ENCODE measurements around the gene FEM1C.

Gene FEM1C, protein sequence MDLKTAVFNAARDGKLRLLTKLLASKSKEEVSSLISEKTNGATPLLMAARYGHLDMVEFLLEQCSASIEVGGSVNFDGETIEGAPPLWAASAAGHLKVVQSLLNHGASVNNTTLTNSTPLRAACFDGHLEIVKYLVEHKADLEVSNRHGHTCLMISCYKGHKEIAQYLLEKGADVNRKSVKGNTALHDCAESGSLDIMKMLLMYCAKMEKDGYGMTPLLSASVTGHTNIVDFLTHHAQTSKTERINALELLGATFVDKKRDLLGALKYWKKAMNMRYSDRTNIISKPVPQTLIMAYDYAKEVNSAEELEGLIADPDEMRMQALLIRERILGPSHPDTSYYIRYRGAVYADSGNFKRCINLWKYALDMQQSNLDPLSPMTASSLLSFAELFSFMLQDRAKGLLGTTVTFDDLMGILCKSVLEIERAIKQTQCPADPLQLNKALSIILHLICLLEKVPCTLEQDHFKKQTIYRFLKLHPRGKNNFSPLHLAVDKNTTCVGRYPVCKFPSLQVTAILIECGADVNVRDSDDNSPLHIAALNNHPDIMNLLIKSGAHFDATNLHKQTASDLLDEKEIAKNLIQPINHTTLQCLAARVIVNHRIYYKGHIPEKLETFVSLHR

DNA sequence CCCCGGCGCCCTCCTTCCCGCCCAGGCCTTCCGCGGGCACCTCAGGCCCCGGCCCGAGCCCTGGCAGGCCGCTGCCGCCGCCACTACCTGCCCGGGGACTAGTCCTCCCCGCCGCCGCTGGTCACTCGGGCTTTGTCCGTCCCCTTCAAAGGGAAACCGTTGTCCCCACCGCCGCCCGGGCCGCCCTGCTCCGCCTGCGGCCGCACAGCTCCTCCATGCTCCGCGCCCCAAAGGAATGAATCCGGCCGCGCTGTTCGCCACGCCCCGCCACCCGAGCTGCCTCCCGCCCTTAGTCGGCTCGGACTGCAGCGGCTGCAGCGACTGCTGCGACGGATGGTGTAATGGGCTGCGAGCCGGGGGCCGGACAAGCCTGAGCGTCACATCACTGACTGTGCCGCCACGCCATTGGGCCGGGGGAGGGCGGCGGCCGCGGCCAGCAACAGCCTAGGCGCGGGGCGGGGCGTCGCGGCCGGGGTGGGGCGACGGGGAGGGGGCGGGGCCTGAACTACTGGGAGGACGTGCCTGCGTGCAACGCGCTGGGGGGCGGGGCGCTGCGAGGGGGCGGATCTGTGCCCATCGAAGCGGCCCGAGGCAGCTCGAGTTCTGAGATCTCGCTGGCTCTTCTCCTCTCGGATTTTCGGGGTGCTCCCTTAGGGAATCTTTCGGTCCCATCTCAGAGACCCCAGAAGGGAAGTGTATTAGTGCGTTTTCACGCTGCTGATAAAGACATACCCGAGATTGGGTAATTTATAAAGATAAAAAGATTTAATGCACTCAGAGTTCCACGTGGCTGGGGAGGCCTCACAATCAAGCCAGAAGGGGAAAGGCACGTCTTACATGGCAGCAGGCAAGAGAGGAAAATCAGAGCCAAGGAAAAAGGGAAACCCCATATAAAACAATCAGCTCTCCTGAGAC lies at the start of gene FEM1C:
TSS of gene FEM1C (minus strand) at position 340 of the 915 bp plus-strand sequence. CDS start 1,282 bp downstream, outside the sequence.
- DNase-seq = peak; percentile 86 to 94 (median 92)

DNA sequence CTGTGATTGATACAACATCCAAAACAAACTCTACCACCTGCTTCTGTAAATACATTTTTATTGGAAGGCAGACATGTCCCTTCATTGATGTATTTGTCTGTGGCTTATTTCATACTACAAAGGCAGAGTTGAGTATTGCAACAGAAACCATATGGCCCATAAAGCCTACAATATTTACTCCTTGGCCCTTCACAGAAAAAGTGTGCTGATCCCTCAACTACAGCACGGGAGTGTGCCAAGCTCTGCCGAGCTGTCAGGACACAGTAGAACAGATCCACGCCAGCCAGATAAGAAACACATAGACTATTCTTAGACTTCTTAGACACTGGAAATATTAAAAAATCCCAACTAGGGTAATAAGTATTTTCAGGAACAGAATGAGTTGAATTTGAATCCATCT lies 44.5 kb upstream of the FEM1C start:
- DNase-seq = no peak

DNA sequence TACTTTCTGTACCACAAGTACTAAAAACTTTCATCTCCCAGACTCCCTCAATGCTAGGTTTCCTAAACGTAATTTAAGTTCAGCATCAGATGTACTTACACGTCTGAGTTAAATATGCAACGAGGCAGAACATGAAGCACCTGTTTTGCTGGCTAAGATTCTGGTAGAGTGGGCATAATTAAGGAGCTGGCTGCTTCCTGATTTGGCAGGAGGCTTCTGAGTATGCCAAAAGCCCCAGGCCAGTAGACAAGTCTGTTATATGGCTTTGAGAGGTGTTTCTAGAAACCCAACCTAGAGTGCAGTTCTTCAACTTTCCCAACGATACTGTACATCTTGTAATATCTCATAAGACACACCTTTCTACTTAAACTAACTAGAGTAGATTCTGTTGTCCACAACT lies 44.1 kb upstream of the FEM1C start:
- DNase-seq = peak in 2 of 3 experiments; percentile 1 to 35

DNA sequence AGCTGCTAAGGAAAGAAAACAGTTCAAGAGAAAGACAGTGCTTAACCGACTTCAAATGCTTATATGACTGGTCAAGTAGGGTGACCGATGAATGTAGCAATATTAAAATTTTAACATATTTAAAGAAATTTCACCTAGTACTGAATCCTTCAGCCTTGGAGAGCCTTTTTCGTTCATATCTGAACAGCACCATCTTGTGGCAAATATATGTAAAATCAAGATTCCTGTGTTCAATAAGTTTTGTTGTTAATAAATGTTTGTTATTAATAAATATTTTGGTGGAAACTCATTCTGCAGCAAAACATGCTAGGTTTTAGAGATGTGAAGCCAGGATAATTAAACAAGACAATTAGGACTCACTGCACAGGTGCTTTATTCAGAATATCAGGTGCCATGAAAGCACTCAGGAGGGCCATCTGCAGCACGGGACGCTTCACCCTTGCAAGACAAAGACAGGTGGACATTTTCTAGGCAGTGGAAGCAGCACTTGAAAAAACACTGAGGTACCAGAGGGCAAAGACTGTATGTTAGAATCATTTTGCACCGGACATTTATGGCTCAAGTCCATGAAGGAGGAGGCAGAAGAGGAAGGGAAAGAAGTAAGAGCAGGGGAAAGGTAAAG lies 42.1 kb upstream of the FEM1C start:
- peak in 2 of 3 experiments; percentile 2 to 47 for DNase-seq

DNA sequence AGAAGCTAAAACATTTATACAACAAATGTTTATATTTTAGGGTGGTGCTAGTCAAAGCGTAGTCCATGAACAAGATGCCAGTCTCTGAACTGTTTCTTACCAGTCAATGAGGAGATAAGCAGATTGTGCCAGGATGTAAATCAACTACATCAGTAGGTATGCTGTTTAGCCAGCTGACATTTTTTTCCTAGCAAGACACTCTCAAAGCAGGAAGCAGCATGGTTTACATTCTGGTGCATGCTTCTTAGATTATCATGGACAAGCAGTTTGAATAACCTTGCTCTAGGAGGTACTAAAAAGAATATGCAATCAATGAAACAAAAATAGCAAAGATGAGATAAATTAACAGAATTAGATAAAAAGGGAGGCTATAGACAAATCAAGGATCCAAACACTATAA lies 40.7 kb upstream of the FEM1C start:
- no peak for DNase-seq

DNA sequence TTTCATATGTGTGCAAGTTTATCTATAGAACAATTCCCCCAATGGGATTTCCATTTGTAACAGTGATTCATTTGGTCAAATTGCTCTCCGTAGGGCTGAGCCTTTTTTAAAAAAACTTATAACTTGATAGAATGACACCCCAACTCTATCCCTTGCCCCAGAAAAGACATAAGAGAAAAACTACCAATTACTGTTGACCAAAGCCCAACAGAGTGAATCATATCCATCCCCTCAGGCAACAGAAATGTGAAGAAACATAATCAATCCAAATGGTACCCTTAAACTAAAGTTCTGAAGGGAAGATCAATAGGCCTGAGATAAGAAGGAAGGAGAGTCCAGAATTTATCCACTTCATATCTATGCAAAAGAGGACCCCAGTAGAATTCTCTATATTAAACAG lies 39.9 kb upstream of the FEM1C start:
- no peak for DNase-seq

DNA sequence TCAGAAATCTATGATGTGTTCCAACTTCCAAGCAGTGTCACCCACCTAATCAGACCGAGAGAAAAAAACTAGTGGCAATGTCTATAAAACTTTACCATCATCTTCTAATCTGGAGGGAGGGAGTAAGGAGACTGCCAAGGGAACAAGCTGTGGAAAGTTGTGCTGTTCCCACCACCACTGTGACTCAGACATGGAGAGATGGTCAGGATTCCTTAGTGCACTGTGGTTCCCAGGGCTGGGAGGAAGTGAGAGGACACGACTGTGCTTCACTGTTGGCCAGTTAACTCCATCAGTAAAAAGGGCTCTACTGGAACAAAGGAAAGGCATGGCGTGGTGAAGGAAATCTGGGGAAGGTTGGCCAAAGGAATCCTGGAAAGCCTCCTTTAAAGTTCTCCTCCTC lies 38.9 kb upstream of the FEM1C start:
- DNase-seq = no peak

DNA sequence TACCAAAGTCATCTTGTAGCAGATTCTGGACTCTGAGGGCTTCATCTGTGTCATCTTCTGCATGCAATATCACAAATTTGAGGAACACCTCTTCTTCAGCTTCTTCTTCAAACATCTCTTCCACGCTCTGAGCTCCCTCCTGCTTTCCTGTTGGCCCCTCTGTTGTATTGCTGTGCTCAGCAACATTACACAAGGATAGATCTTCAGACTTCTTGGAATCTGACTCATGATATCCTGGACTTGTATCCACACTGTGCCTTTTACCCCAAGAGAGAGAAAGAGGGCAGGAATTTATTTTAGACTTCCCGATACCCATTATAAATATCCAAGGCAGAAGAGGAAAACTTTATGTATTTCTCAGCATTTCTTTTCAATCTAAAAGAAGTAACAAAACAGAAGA lies 36.4 kb upstream of the FEM1C start:
- no peak for DNase-seq

DNA sequence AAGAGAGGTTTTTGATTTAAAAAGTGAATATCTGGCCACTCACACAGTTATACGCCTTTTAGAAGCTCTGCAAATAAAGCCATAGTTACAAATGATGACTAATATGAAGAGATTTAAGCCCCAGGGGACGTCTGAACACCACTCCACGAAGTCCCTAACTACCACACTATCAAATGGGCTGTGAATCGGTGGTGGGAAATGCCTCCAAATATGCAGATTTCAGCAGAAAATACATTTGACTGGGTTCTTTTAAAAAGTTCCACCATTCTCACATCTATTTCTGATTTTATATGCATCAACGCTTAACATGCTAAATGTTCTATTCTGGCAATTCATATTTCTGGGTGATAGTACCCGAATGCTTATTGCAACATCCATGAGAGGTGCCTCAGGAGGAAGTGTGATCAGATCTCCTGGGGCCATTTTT lies 35.2 kb upstream of the FEM1C start:
- no peak for DNase-seq

DNA sequence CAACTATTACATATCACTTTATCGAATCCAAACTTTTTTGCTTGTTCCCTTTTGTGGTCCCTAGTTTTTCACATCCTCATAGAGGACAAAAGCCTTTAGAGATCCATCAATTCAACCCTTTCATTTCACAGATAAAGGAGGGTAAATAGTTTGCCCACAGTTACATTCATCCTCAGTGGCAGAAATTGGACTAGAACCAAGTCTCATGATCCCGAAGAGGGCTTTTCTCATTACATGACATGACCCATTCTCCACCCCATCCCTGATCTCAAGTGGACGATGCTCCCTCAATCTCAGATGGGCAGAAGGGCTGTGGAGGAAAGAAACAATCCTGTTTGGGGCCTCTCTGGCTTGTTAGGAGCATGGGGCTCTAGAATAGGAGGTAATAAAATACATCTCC lies 34.6 kb upstream of the FEM1C start:
- DNase-seq = no peak

DNA sequence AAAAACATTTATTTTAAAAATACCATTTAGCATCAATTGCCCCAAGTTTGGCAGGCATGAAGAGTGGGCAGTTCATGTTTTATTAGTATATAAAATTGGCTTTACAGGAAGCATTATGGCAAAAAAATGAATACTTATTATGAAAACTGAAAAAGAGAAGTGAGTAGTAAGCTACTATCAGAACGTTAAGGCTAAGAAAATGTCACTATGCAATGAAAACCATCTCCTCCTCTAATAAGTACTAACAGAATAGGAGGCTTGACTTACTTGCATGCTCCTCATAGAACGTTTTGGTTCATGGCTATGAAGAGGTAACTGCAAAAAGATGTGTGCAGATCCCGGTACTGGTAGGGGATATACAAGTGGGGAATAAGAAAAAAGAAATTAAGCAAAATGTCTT lies 34.1 kb upstream of the FEM1C start:
- DNase-seq = no peak

DNA sequence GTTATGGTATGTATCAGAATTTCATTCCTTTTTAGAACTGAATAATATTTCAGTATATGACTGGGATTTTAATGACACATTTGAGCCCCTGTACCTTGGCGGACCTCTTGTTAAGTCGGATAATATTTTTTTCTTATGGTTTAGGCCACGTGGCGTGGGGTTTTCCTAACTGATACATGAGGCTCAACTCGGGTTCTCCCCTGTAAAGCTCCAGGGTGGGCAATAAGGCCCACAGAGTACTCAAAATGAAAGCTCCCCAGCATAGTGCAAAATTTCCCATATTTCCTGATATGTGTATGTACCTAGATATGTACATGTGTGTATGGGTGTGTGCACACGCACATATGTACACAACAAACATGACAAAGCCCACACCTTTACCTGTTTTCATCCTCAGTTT lies 33.2 kb upstream of the FEM1C start:
- no peak for DNase-seq

DNA sequence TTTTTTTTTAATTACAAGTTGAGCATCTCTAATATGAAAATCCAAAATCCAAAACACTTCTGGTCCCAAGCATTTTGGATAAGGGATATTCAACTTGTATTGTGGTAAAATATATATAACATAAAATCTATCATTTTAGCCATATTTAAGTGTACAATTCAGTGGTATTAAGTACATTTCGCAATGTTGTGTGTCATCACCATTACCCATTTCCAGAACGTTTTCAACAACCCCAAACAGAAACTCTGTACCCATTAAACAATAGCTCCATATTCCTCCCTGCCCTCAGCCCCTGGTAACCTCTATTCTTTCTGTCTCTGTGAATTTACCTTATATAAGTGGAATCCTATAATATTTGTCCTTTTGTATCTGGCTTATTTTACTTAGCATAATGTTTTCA lies 32.8 kb upstream of the FEM1C start:
- no peak for DNase-seq

DNA sequence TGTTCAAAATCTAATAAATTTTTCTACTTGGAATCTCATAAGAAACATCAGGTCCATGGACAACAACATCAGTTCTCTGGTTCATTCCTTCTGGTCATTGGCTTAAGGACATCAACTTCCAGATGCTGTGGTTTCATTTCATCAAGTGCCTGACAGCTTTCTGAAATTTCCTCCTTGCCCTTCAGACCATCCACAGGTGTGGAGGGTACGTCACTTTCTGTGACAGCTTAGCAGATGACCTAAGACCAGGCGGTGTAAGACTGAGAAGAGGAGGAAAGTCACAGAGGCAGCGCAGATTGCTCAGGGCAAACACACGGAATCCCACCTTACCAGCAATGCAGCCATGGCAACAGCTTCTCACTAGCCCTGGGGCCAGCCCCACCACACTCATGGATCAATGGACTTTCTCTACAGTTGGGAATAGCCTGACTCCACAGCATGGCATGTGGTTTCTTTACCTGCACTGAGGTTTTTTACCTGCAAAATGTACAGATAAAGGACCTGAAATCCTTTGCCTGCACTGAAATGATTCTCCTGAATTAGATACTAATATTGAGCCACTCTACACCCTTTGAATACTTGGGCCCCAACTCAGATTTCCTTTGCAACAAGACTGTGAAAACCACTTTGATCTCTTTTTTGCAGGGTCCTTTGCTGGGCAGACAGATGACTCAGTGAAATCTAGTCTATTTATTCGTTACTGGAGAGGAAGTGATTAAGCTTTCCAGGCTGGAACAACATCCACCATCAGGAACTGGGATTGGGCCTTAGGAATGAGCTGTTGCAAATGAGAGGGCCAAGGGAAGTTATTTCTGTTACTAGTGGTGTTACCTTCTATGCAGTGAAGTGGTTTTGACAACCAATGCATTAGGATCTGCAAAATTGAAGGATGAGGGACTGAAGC lies 30.8 kb upstream of the FEM1C start:
- no peak for DNase-seq

DNA sequence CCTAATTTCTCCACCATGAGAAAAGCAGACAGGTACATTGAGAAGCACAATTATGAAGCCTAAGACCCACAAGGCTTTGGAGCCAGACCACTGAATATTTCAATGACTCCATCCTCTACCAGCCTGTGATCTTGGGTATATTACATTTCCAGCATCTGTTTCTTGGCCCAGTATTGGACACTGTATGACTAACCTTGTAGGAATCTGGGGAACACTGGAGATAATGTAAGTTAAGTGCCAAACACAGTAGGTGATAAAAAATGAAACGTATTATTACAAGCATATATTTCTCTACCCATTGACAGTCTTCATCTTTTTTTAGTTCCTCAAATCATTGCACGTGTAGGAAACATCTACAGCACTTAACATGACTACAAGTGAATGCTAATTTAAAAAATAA lies 28.6 kb upstream of the FEM1C start:
- no peak for DNase-seq

DNA sequence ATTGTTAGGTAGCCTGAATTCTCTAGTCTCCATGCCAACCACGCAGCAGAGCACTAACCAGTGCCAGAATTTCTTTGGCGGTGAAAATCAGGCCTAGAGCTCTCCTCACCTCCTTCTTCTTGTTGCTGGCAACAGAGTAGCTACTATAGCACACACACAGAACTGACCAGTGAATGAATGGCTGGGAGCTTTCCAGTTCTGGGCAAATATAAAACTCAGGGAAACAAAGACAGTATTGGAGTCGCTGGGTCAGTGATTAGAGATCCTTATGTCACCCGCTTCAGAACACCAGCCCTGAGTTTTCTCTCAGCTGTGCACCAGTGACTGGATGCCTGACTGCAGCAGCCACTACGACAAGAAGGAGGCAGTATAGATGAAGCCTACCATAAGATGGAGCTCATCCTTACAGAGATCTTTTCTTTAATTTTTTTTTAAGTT lies 26.9 kb upstream of the FEM1C start:
- peak in 1 of 3 experiments; percentile 6 for DNase-seq

DNA sequence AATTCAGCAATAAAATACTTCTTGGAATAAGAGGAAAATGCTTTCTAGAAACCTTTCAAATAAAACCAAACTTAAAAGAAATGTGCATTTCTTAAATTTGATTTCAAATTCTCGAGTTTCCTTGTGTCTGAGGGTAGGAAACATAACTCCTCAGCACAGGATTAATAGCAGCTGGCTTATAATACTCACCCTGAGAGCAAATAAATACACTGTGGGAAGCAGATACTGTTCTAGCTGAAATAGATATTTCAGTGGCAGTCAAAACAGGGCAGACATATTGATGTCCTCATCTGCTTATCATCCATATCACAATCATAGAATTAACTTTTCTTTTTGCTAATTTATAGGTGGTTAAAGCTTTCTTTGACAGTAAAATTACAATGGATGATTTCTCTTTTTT lies 24.1 kb upstream of the FEM1C start:
- peak in 1 of 3 experiments; percentile 3 for DNase-seq

DNA sequence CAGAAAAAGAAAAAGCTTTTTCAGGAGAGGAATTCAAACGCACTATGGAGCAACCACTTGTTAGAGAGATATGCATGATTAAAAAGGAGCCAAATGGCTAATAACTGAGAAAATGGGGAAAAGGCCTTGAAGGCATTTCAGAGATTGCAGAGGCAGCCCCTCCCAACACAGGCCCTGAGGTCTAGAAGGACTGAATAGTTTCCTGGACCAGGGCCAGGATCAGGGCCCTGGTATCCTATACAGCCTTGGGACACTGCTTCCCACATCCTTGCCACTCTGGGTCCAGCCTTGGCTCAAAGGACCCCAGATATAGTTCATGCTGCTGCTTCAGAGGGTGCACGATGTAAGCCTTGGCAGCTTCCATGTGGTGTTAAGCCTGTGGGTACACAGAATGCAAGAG lies 20.7 kb upstream of the FEM1C start:
- DNase-seq = no peak

DNA sequence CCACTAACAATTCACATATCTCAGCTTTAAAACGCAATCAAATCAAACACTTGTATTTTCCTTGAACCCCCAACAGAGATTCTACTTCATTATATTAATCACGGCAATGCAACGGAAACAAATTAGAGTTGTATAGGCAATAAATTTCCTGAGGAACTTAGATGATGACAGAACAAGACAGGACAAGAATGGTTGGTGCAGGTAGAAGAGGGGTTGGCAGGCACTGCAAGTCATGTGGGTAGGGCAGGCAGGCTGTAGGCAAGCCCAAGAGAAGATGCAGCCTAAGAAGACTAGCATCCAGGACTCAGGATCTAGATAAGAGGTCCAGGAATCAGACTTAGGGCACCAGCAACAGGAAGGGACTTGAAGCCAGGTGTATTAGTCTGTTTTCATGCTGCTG lies 16.6 kb upstream of the FEM1C start:
- no peak for DNase-seq

DNA sequence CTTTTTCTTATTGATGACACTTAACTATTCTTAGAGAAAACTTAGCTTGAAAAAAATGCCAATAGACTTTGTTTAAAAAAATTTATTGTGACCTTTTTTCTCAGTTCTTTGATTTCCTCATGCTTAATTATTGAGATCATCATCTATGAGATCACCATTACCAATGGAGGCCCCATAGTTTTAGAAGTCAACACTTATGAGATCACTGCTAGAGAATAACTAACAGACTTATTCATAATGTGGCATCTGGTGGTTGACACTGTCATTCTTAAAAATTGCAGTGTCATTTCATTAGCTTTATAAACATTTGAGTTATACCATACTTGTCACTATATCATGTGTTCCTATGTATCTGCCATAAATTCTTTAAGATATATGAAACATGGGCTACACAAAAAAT lies 14.9 kb upstream of the FEM1C start:
- no peak for DNase-seq

DNA sequence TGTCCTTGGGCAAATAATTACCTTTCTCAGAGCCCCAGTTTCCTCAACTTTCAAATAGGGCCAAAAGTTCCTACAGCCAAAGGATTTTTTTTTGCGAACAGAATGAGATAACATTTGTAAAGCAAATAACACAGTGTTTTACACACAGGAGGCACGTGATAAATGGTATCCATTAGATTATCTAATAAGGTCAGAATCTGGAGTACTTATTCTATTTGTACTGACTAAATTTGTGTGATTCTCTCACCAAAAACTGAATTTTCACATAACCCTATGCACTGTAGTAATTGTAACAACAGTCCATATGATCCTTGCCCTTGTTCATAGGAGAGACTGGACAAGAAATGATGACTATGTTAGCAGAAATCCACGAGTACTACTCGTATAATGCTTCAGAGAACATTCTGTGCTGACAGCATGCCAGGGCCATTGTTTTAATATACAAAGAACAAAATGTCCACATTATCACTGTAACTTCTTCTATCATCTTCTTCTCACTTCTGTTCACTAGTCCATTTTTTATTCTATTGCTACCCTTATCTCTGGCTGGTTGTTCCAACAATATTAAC lies 13.9 kb upstream of the FEM1C start:
- DNase-seq = no peak
